HCT116 (cell line): ENCODE data around the gene CNTNAP5. TPM values are rescaled to one million over a fixed set of nuclear protein-coding genes. Genes with fewer than 3 reads are reported as not detected.

Experiments used
- ATAC-seq: fragments of 200-7000 bp; cut with Tn5 transposase; 2 replicates; pipeline ENCODE4 v1.9.1; 2020; ENCODE audit warnings: mild to moderate bottlenecking, moderate library complexity
- BruUV-seq: library from RNA; stranded (reverse); fragments of 400-500 nt; replicated peaks from 2 replicates; lab custom pipeline; 2021; lab: Mats Ljungman, UMichigan
- CTCF ChIA-PET: fragments of 300-600 bp; sonication (Branson Sonifier 250); formaldehyde crosslinking; loops from one replicate; lab custom pipeline; 2021; ENCODE audit warnings: antibody characterized with exemption; lab: Charles Lee
- POLR2A ChIA-PET: fragments of 300-600, 350-600 bp; sonication (Branson Sonifier 250); formaldehyde crosslinking; loops from one replicate; lab custom pipeline; 2021; ENCODE audit warnings: antibody characterized with exemption; lab: Charles Lee
- RAD21 ChIA-PET, 2 experiments: fragments of 300-600 bp; sonication (Branson Sonifier 250); formaldehyde crosslinking; loops; one replicate each; lab custom pipeline; 2023; ENCODE audit warnings: low total read pairs in 2 of 2; ENCODE audit not compliant: uncharacterized antibody in 2 of 2, unreplicated experiment in 2 of 2, low non-redundant PET in 1 of 2; lab: Charles Lee
- DNase-seq: peaks from one replicate; pipeline ENCODE4 v3.0.0-alpha.2; 2010; ENCODE audit warnings: low read depth, low spot score
- H2AFZ ChIP-seq: fragments of 200-600 bp; shearing (Covaris generic), sonication (generic); 2 replicates; pipeline ENCODE4 v1.6.1; 2017; ENCODE audit warnings: low read depth, mixed run types, mixed read lengths, antibody characterized with exemption, low read length; ENCODE audit not compliant: poor library complexity, severe bottlenecking
- H3K27ac ChIP-seq: 2 replicates; pipeline ENCODE4 v1.5.1; 2012; ENCODE audit warnings: low read depth, low read length
- H3K27me3 ChIP-seq: fragments of 200-600 bp; sonication (generic); 2 replicates; pipeline ENCODE4 v1.6.1; 2016; ENCODE audit warnings: mixed run types, low read length, mixed read lengths; ENCODE audit not compliant: insufficient read depth
- H3K36me3 ChIP-seq, 2 experiments: fragments of 200-500 bp in 1 of 2; fragments of 200-600 bp in 1 of 2; sonication (Bioruptor generic) in 1 of 2; sonication (generic) in 1 of 2; 2 replicates each; pipeline versions ENCODE4 v1.5.1 to v1.6.1; 2014 to 2016; ENCODE audit warnings: low read length in 2 of 2, inconsistent platforms in 1 of 2, mixed read lengths in 1 of 2, mixed run types in 1 of 2; ENCODE audit not compliant: insufficient read depth in 2 of 2, control insufficient read depth in 1 of 2
- H3K4me1 ChIP-seq, 2 experiments: fragments of 200-600 bp in 1 of 2; sonication (generic) in 1 of 2; 2 replicates each; pipeline versions ENCODE4 v1.5.1 to v1.6.1; 2012 to 2017; ENCODE audit warnings: low read length in 2 of 2, inconsistent platforms in 1 of 2, mild to moderate bottlenecking in 1 of 2, mixed read lengths in 1 of 2, mixed run types in 1 of 2, moderate library complexity in 1 of 2; ENCODE audit not compliant: insufficient read depth in 2 of 2, control insufficient read depth in 1 of 2
- H3K4me2 ChIP-seq: fragments of 200-600 bp; sonication (generic); 2 replicates; pipeline ENCODE4 v1.6.1; 2017; ENCODE audit warnings: mixed run types, low read length, mixed read lengths
- H3K4me3 ChIP-seq, 2 experiments: fragments of 200-600 bp in 1 of 2; sonication (generic) in 1 of 2; replicated peaks in 1 of 2; 2 replicates each; pipeline ENCODE4 v1.5.1; 2011 to 2016; ENCODE audit warnings: low read length in 2 of 2, control low read depth in 1 of 2, low read depth in 1 of 2, mild to moderate bottlenecking in 1 of 2, mixed read lengths in 1 of 2, mixed run types in 1 of 2
- H3K79me2 ChIP-seq: fragments of 200-600 bp; sonication (generic); 2 replicates; pipeline ENCODE4 v1.6.1; 2017; ENCODE audit warnings: mild to moderate bottlenecking, mixed run types, low read length, moderate library complexity, mixed read lengths; ENCODE audit not compliant: insufficient read depth
- H3K9ac ChIP-seq: fragments of 200-600 bp; sonication (generic); 2 replicates; pipeline ENCODE4 v1.6.1; 2016; ENCODE audit warnings: low read length, mixed read lengths
- H3K9me2 ChIP-seq: fragments of 200-600 bp; sonication (generic), shearing (Covaris generic); 2 replicates; pipeline ENCODE4 v1.6.1; 2017; ENCODE audit warnings: mixed run types, mild to moderate bottlenecking, moderate library complexity; ENCODE audit not compliant: insufficient read depth
- H3K9me3 ChIP-seq, 2 experiments: fragments of 200-500 bp in 1 of 2; fragments of 200-600 bp in 1 of 2; sonication (Bioruptor generic) in 1 of 2; sonication (generic) in 1 of 2; 2 replicates each; pipeline ENCODE4 v1.6.1; 2014 to 2017; ENCODE audit warnings: low read length in 2 of 2, mixed read lengths in 2 of 2, inconsistent platforms in 1 of 2, low read depth in 1 of 2, mild to moderate bottlenecking in 1 of 2, mixed run types in 1 of 2, moderate library complexity in 1 of 2; ENCODE audit not compliant: control insufficient read depth in 1 of 2, insufficient read depth in 1 of 2
- H4K20me1 ChIP-seq: fragments of 200-600 bp; sonication (generic), shearing (Covaris generic); 2 replicates; pipeline ENCODE4 v1.6.1; 2017; ENCODE audit warnings: mixed run types, mild to moderate bottlenecking, moderate library complexity; ENCODE audit not compliant: insufficient read depth
- ELF1 ChIP-seq: IDR thresholded peaks from 2 replicates; pipeline ENCODE4 v1.6.1; 2012; ENCODE audit warnings: low read depth, borderline replicate concordance
- EZH2 ChIP-seq: fragments of 200-600 bp; sonication (generic); IDR thresholded peaks from 2 replicates; pipeline ENCODE4 v1.6.1; 2017; ENCODE audit warnings: antibody characterized with exemption, mixed run types
- EZH2phosphoT487 ChIP-seq: fragments of 200-600 bp; IDR thresholded peaks from 2 replicates; pipeline ENCODE4 v1.6.1; 2018; ENCODE audit warnings: antibody characterized with exemption, borderline replicate concordance
- FOSL1 ChIP-seq: IDR thresholded peaks from 2 replicates; pipeline ENCODE4 v1.6.1; 2012; ENCODE audit warnings: low read depth
- POLR2A ChIP-seq: IDR thresholded peaks from 2 replicates; pipeline ENCODE4 v1.7.0; 2011; ENCODE audit warnings: borderline replicate concordance; ENCODE audit not compliant: insufficient read depth, insufficient read length; ENCODE audit errors: extremely low read depth
- RAD21 ChIP-seq: IDR thresholded peaks from 2 replicates; pipeline ENCODE4 v1.6.1; 2012; ENCODE audit warnings: low read depth, mild to moderate bottlenecking
- REST ChIP-seq: IDR thresholded peaks from 2 replicates; pipeline ENCODE4 v1.6.1; 2012; ENCODE audit warnings: low read depth
- SIN3A ChIP-seq: IDR thresholded peaks from 2 replicates; pipeline ENCODE4 v1.6.1; 2012; ENCODE audit warnings: low read depth
- SP1 ChIP-seq: IDR thresholded peaks from 2 replicates; pipeline ENCODE4 v1.6.1; 2012; ENCODE audit warnings: low read depth
- SRF ChIP-seq: IDR thresholded peaks from 2 replicates; pipeline ENCODE4 v1.6.1; 2012; ENCODE audit warnings: low read depth
- TCF7L2 ChIP-seq: IDR thresholded peaks from 2 replicates; pipeline ENCODE4 v1.7.0; 2011; ENCODE audit warnings: borderline replicate concordance, inconsistent platforms; ENCODE audit not compliant: insufficient read depth, insufficient read length; ENCODE audit errors: extremely low read depth
- YY1 ChIP-seq: IDR thresholded peaks from 2 replicates; pipeline ENCODE4 v1.6.1; 2011; ENCODE audit warnings: low read length, low read depth, moderate library complexity, mild to moderate bottlenecking; ENCODE audit not compliant: insufficient replicate concordance; ENCODE audit errors: extremely low read depth
- ZNF274 ChIP-seq: fragments of 200-500 bp; sonication (Bioruptor generic); IDR thresholded peaks from 2 replicates; pipeline ENCODE4 v1.6.1; 2014; ENCODE audit warnings: mild to moderate bottlenecking, low read depth, low read length, inconsistent platforms
- intact Hi-C: fragments of 100-400 bp; cut with micrococcal nuclease; formaldehyde crosslinking; loops from 2 replicates; pipeline ENCODE4 v1.10.0; 2022
- total RNA-seq: library from RNA; stranded (reverse); gene quantifications from one replicate; pipeline ENCODE4 v1.2.1, GENCODE V29; 2021; ENCODE audit not compliant: unreplicated experiment
- TF ChIP-seq, protein P1 (sequence below): IDR thresholded peaks from 2 replicates; pipeline ENCODE4 v1.6.1; 2012
- TF ChIP-seq, protein P2 (sequence below), 3 experiments: fragments of 200-600 bp in 1 of 3; sonication (generic) in 1 of 3; IDR thresholded peaks in 2 of 3; conservative IDR thresholded peaks in 1 of 3; 2 replicates each; pipeline ENCODE4 v1.5.1; 2012 to 2017; ENCODE audit warnings: low read depth in 2 of 3, low read length in 2 of 3, antibody characterized with exemption in 1 of 3, borderline replicate concordance in 1 of 3, control low read depth in 1 of 3, mild to moderate bottlenecking in 1 of 3, mixed read lengths in 1 of 3, mixed run types in 1 of 3, moderate library complexity in 1 of 3; ENCODE audit not compliant: insufficient read depth in 1 of 3

CNTNAP5 gene
- total RNA-seq, 1 experiment from 2014 or later, result not detected

DNA sequence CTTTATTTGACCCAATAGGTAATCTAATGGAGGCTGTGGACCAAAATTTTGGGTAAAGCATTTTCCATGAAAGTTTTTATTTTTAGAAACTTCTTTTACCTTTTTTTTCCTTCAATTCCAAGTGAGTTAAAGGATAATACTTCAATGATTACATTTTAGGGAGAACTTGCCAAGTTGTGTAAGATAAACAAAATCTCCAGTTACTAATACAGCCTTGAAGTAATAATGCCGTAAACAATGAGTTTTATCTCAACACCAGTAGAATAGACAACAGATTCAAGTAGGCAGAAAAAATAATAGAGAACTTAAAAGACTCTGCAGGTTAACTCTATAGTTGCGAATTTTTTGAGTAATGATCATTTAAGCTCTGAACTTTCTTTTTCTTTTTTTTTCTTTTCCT lies 807.4 kb downstream of the CNTNAP5 start:
- CTCF ChIA-PET, result no interaction called here
- H3K79me2 ChIP-seq, result no peaks in the 10 kb centered on the region
- no peak overlapping the region for H3K9ac ChIP-seq
- no peak for DNase-seq
- TF ChIP-seq SRF (no peak), FOSL1 (no peak), SP1 (no peak), ELF1 (no peak), RAD21 (no peak), YY1 (no peak), TCF7L2 (no peak), REST (no peak), ZNF274 (no peak), EZH2phosphoT487 (no peak), POLR2A (no peak), EZH2 (no peak), SIN3A (no peak)
- TF ChIP-seq, protein P1, sequence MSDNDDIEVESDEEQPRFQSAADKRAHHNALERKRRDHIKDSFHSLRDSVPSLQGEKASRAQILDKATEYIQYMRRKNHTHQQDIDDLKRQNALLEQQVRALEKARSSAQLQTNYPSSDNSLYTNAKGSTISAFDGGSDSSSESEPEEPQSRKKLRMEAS, result no peak
- TF ChIP-seq, protein P2, sequence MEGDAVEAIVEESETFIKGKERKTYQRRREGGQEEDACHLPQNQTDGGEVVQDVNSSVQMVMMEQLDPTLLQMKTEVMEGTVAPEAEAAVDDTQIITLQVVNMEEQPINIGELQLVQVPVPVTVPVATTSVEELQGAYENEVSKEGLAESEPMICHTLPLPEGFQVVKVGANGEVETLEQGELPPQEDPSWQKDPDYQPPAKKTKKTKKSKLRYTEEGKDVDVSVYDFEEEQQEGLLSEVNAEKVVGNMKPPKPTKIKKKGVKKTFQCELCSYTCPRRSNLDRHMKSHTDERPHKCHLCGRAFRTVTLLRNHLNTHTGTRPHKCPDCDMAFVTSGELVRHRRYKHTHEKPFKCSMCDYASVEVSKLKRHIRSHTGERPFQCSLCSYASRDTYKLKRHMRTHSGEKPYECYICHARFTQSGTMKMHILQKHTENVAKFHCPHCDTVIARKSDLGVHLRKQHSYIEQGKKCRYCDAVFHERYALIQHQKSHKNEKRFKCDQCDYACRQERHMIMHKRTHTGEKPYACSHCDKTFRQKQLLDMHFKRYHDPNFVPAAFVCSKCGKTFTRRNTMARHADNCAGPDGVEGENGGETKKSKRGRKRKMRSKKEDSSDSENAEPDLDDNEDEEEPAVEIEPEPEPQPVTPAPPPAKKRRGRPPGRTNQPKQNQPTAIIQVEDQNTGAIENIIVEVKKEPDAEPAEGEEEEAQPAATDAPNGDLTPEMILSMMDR (IDR thresholded peaks at IDR 0.05 in 2 of 3, conservative IDR thresholded peaks at IDR 0.05 in 1 of 3; ENCODE audit: borderline replicate concordance in 1 of 3, insufficient read depth in 1 of 3, low read depth in 2 of 3, low read length in 2 of 3), result no peak
- H2AFZ ChIP-seq, result no peak overlapping the region
- RAD21 ChIA-PET, result no interaction called here
- no peaks in the 10 kb centered on the region for H3K27me3 ChIP-seq
- intact Hi-C loops, result no loop called here
- H3K4me1 ChIP-seq, result no peaks in the 10 kb centered on the region
- H3K9me3 ChIP-seq, result peaks cover 5 to 33% of the 10 kb centered on the region in 2 experiments; a peak in 2 of 4 replicates
- ATAC-seq, result no peak
- no peaks in the 10 kb centered on the region for H3K36me3 ChIP-seq
- no peak overlapping the region for H3K4me2 ChIP-seq
- no peak overlapping the region for H3K27ac ChIP-seq
- no peaks in the 10 kb centered on the region for H4K20me1 ChIP-seq
- no TSS peak for BruUV-seq
- H3K4me3 ChIP-seq, result no peak overlapping the region
- POLR2A ChIA-PET, result no interaction called here
- H3K9me2 ChIP-seq, result no peaks in the 10 kb centered on the region
